ENCODE results near the gene TEX52. TPM values are rescaled to one million over a fixed set of nuclear protein-coding genes. Genes with fewer than 3 reads are reported as not detected.

Gene TEX52
- total and polyA plus RNA-seq, 2 experiments from 2014 or later, result not detected

DNA sequence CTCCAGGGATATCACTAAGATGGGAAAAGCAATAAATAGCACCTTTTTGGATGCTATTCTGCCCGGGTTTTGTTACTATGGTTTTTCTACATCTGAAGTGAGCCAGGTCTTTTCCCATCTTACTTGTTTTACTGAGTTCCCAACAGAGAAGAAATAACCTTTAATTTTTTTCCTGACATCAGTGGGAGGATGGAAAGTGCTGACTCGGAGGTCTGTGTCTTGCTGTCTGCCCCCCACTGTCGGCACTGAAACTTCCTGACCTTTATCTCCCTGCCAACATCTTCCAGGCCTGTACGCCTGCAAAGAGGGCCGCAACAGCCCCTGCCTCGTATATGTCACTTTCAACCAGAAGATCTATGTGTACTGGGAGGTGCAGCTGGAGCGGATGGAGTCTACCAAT, 33.4 kb downstream of the TEX52 start:
- no peaks in the 10 kb centered on the region for H3K27me3 ChIP-seq (ENCODE audit: insufficient read depth)
- Mint-ChIP-seq H3K27ac (peak overlapping the region; percentile 69; the same call in 1 of the 2 replicates), H3K9me3 (no peaks in the 10 kb centered on the region; the same call in 2 of the 3 replicates), H3K4me1 (peaks cover 46% of the 10 kb centered on the region), H3K4me3 (no peak overlapping the region), H3K27me3 (ENCODE audit: insufficient read depth, low read depth, poor library complexity) (peaks cover 5% of the 10 kb centered on the region), H3K36me3 (ENCODE audit: low read depth) (peaks cover 72% of the 10 kb centered on the region)
- H3K4me2 ChIP-seq, result no peak overlapping the region
- ATAC-seq, result no peak
- no peak for DNase-seq (ENCODE audit: low spot score)
- H4K20me1 ChIP-seq (replicated peaks; ENCODE audit: insufficient read depth), result peaks cover 4% of the 10 kb centered on the region; the same call in 1 of the 2 replicates
- no peak overlapping the region for H2AFZ ChIP-seq
- H3K4me1 ChIP-seq (ENCODE audit: insufficient read depth), result peaks cover 9% of the 10 kb centered on the region
- no peaks in the 10 kb centered on the region for H3K79me2 ChIP-seq (replicated peaks; ENCODE audit: insufficient read depth)
- no peak overlapping the region for H3K27ac ChIP-seq (ENCODE audit: low read depth)
- H3K36me3 ChIP-seq (ENCODE audit: insufficient read depth), result peaks cover 32% of the 10 kb centered on the region
- H3F3A ChIP-seq (replicated peaks; ENCODE audit: low read depth), result peaks cover 5% of the 10 kb centered on the region; the same call in 1 of the 2 replicates
- H3K4me3 ChIP-seq, result no peak overlapping the region
- no peak for TF ChIP-seq POLR2AphosphoS5 (IDR thresholded peaks at IDR 0.05; ENCODE audit: low read depth)
- TF ChIP-seq EZH2 (IDR thresholded peaks at IDR 0.05; ENCODE audit: low read depth, unreplicated experiment), result no peak
- no peak for TF ChIP-seq EZH2phosphoT487 (IDR thresholded peaks at IDR 0.05; ENCODE audit: unreplicated experiment)
- TF ChIP-seq, protein P1, sequence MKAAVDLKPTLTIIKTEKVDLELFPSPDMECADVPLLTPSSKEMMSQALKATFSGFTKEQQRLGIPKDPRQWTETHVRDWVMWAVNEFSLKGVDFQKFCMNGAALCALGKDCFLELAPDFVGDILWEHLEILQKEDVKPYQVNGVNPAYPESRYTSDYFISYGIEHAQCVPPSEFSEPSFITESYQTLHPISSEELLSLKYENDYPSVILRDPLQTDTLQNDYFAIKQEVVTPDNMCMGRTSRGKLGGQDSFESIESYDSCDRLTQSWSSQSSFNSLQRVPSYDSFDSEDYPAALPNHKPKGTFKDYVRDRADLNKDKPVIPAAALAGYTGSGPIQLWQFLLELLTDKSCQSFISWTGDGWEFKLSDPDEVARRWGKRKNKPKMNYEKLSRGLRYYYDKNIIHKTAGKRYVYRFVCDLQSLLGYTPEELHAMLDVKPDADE (IDR thresholded peaks at IDR 0.05), result no peak
- TF ChIP-seq NANOG (IDR thresholded peaks at IDR 0.05; ENCODE audit: borderline replicate concordance), result no peak
- no peak for TF ChIP-seq STAT1 (IDR thresholded peaks at IDR 0.05; ENCODE audit: unreplicated experiment)
- TF ChIP-seq, protein P2, sequence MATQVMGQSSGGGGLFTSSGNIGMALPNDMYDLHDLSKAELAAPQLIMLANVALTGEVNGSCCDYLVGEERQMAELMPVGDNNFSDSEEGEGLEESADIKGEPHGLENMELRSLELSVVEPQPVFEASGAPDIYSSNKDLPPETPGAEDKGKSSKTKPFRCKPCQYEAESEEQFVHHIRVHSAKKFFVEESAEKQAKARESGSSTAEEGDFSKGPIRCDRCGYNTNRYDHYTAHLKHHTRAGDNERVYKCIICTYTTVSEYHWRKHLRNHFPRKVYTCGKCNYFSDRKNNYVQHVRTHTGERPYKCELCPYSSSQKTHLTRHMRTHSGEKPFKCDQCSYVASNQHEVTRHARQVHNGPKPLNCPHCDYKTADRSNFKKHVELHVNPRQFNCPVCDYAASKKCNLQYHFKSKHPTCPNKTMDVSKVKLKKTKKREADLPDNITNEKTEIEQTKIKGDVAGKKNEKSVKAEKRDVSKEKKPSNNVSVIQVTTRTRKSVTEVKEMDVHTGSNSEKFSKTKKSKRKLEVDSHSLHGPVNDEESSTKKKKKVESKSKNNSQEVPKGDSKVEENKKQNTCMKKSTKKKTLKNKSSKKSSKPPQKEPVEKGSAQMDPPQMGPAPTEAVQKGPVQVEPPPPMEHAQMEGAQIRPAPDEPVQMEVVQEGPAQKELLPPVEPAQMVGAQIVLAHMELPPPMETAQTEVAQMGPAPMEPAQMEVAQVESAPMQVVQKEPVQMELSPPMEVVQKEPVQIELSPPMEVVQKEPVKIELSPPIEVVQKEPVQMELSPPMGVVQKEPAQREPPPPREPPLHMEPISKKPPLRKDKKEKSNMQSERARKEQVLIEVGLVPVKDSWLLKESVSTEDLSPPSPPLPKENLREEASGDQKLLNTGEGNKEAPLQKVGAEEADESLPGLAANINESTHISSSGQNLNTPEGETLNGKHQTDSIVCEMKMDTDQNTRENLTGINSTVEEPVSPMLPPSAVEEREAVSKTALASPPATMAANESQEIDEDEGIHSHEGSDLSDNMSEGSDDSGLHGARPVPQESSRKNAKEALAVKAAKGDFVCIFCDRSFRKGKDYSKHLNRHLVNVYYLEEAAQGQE (IDR thresholded peaks at IDR 0.05; ENCODE audit: unreplicated experiment), result no peak
- TF ChIP-seq CREB1 (CRISPR knock-in tag; IDR thresholded peaks at IDR 0.05; ENCODE audit: low read depth), result no peak
- TF ChIP-seq ZNF114 (CRISPR knock-in tag; IDR thresholded peaks at IDR 0.05), result no peak
- TF ChIP-seq JUNB (IDR thresholded peaks at IDR 0.05; ENCODE audit: unreplicated experiment), result no peak
- TF ChIP-seq, protein P3, sequence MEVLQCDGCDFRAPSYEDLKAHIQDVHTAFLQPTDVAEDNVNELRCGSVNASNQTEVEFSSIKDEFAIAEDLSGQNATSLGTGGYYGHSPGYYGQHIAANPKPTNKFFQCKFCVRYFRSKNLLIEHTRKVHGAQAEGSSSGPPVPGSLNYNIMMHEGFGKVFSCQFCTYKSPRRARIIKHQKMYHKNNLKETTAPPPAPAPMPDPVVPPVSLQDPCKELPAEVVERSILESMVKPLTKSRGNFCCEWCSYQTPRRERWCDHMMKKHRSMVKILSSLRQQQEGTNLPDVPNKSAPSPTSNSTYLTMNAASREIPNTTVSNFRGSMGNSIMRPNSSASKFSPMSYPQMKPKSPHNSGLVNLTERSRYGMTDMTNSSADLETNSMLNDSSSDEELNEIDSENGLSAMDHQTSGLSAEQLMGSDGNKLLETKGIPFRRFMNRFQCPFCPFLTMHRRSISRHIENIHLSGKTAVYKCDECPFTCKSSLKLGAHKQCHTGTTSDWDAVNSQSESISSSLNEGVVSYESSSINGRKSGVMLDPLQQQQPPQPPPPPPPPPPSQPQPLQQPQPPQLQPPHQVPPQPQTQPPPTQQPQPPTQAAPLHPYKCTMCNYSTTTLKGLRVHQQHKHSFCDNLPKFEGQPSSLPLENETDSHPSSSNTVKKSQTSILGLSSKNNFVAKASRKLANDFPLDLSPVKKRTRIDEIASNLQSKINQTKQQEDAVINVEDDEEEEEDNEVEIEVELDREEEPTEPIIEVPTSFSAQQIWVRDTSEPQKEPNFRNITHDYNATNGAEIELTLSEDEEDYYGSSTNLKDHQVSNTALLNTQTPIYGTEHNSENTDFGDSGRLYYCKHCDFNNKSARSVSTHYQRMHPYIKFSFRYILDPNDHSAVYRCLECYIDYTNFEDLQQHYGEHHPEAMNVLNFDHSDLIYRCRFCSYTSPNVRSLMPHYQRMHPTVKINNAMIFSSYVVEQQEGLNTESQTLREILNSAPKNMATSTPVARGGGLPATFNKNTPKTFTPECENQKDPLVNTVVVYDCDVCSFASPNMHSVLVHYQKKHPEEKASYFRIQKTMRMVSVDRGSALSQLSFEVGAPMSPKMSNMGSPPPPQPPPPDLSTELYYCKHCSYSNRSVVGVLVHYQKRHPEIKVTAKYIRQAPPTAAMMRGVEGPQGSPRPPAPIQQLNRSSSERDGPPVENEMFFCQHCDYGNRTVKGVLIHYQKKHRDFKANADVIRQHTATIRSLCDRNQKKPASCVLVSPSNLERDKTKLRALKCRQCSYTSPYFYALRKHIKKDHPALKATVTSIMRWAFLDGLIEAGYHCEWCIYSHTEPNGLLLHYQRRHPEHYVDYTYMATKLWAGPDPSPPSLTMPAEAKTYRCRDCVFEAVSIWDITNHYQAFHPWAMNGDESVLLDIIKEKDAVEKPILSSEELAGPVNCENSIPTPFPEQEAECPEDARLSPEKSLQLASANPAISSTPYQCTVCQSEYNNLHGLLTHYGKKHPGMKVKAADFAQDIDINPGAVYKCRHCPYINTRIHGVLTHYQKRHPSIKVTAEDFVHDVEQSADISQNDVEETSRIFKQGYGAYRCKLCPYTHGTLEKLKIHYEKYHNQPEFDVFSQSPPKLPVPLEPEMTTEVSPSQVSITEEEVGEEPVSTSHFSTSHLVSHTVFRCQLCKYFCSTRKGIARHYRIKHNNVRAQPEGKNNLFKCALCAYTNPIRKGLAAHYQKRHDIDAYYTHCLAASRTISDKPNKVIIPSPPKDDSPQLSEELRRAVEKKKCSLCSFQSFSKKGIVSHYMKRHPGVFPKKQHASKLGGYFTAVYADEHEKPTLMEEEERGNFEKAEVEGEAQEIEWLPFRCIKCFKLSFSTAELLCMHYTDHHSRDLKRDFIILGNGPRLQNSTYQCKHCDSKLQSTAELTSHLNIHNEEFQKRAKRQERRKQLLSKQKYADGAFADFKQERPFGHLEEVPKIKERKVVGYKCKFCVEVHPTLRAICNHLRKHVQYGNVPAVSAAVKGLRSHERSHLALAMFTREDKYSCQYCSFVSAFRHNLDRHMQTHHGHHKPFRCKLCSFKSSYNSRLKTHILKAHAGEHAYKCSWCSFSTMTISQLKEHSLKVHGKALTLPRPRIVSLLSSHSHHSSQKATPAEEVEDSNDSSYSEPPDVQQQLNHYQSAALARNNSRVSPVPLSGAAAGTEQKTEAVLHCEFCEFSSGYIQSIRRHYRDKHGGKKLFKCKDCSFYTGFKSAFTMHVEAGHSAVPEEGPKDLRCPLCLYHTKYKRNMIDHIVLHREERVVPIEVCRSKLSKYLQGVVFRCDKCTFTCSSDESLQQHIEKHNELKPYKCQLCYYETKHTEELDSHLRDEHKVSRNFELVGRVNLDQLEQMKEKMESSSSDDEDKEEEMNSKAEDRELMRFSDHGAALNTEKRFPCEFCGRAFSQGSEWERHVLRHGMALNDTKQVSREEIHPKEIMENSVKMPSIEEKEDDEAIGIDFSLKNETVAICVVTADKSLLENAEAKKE (CRISPR knock-in tag; IDR thresholded peaks at IDR 0.05), result no peak
- TF ChIP-seq ZNF331 (CRISPR knock-in tag; IDR thresholded peaks at IDR 0.05; ENCODE audit: low read depth), result no peak
- TF ChIP-seq, protein P4, sequence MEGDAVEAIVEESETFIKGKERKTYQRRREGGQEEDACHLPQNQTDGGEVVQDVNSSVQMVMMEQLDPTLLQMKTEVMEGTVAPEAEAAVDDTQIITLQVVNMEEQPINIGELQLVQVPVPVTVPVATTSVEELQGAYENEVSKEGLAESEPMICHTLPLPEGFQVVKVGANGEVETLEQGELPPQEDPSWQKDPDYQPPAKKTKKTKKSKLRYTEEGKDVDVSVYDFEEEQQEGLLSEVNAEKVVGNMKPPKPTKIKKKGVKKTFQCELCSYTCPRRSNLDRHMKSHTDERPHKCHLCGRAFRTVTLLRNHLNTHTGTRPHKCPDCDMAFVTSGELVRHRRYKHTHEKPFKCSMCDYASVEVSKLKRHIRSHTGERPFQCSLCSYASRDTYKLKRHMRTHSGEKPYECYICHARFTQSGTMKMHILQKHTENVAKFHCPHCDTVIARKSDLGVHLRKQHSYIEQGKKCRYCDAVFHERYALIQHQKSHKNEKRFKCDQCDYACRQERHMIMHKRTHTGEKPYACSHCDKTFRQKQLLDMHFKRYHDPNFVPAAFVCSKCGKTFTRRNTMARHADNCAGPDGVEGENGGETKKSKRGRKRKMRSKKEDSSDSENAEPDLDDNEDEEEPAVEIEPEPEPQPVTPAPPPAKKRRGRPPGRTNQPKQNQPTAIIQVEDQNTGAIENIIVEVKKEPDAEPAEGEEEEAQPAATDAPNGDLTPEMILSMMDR (conservative IDR thresholded peaks at IDR 0.05; ENCODE audit: low read depth in 2 of 2), result no peak
- no peaks in the 10 kb centered on the region for H3K9me2 ChIP-seq (ENCODE audit: insufficient read depth)

All from GM23338 (cell line).